Measurements from ENCODE around the gene KCNQ1. TPM values are rescaled to one million over a fixed set of nuclear protein-coding genes. Genes with fewer than 3 reads are reported as not detected.

Gene KCNQ1
- total RNA-seq, 1 experiment from 2014 or later: 9.2 TPM

DNA sequence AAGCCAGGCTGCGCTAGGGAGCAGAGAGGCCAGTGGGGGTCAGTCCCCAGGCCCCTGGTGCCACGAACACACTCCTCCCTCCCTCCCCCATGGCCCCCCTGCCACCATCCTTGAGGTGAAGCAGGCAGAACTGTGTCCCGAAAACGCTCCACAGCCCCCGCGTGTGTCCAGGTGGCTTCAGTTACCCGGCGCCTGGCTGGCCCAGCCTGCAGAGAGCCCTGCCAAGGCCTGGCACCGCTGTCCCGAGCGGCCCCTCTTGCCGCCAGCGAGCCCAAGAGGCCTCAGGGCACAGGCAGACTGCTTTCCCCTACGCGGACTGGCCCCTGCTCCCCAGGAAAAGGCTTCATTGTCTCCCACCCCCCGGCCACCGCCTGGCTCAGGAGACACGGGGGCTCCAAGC lies 413.1 kb downstream of the KCNQ1 start:
- intact Hi-C loops (cut with micrococcal nuclease; ENCODE audit: unreplicated experiment): no loop called here

DNA sequence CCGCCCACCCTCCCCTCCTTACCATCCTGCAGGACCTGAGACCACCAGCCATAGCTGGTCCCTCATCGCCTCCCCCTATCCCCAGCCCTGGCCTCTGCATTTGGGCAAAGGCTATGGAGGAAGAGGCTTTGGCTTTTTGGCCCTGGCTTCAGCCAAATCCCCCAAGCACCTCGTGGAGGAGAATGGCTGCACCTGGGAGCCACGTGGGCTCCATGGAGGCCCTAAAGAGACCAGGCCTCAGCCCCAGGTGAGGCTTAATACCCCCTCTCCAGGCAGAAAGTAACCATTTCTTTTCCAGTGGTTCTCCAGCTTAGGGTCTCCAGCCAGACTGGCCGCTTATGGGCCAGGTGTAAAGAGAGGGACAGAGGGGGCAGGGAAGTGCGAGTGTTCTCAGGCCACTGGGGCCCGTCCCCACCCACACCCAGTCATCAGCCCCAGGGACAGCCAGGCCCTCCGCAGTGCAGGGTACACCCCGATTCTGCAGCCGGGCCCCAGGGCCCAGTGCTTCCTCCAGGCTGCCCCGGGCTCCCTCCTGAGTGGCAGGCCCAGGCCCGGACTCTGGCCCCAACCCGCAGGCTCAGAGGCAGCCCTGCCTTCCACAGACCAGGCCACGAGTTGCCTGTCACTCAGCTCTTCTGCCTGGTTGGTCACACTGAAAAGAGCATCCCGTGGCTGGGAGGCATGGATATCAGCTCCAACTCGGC lies 414.3 kb downstream of the KCNQ1 start:
- H3K27me3 Mint-ChIP-seq (ENCODE audit: unreplicated experiment): peaks cover 46% of the 10 kb centered on the region
- no peak overlapping the region for H3K27ac Mint-ChIP-seq (ENCODE audit: unreplicated experiment)
- DNase-seq: no peak
- CTCF ChIA-PET: interaction anchor here (0.5 kb wide), 1 partner anchor 86 kb away, joined by 7 read pairs; no protein-coding TSS in a partner anchor
- no peaks in the 10 kb centered on the region for H3K9me3 Mint-ChIP-seq (ENCODE audit: low read depth, unreplicated experiment)
- TF ChIP-seq, protein P1, sequence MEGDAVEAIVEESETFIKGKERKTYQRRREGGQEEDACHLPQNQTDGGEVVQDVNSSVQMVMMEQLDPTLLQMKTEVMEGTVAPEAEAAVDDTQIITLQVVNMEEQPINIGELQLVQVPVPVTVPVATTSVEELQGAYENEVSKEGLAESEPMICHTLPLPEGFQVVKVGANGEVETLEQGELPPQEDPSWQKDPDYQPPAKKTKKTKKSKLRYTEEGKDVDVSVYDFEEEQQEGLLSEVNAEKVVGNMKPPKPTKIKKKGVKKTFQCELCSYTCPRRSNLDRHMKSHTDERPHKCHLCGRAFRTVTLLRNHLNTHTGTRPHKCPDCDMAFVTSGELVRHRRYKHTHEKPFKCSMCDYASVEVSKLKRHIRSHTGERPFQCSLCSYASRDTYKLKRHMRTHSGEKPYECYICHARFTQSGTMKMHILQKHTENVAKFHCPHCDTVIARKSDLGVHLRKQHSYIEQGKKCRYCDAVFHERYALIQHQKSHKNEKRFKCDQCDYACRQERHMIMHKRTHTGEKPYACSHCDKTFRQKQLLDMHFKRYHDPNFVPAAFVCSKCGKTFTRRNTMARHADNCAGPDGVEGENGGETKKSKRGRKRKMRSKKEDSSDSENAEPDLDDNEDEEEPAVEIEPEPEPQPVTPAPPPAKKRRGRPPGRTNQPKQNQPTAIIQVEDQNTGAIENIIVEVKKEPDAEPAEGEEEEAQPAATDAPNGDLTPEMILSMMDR (IDR thresholded peaks at IDR 0.05; ENCODE audit: unreplicated experiment): no peak
- peaks cover 19% of the 10 kb centered on the region for H3K36me3 Mint-ChIP-seq (ENCODE audit: insufficient read depth, unreplicated experiment)
- intact Hi-C loops (cut with micrococcal nuclease; ENCODE audit: unreplicated experiment): no loop called here
- no TSS peak for BruUV-seq (replicated peaks)
- H3K4me3 Mint-ChIP-seq (ENCODE audit: low read depth, unreplicated experiment): no peak overlapping the region
- peaks cover 15% of the 10 kb centered on the region for H3K4me1 Mint-ChIP-seq (ENCODE audit: low read depth, unreplicated experiment)

More for the DNA sequence above, 413.1 kb downstream of the KCNQ1 start:
- no peak for DNase-seq
- H3K36me3 Mint-ChIP-seq (ENCODE audit: insufficient read depth, unreplicated experiment): peaks cover 10% of the 10 kb centered on the region
- CTCF ChIA-PET: interaction anchor here (0.6 to 0.7 kb wide), 3 partner anchors 26 to 413 kb away, joined by 3 to 4 read pairs (median 4); partner anchors contain the start of gene KCNQ1
- no peak overlapping the region for H3K4me3 Mint-ChIP-seq (ENCODE audit: low read depth, unreplicated experiment)
- peaks cover 34% of the 10 kb centered on the region for H3K27me3 Mint-ChIP-seq (ENCODE audit: unreplicated experiment)
- H3K4me1 Mint-ChIP-seq (ENCODE audit: low read depth, unreplicated experiment): peaks cover 15% of the 10 kb centered on the region
- H3K9me3 Mint-ChIP-seq (ENCODE audit: low read depth, unreplicated experiment): no peaks in the 10 kb centered on the region
- TF ChIP-seq, protein P1 (IDR thresholded peaks at IDR 0.05; ENCODE audit: unreplicated experiment): no peak
- BruUV-seq (replicated peaks): no TSS peak
- H3K27ac Mint-ChIP-seq (ENCODE audit: unreplicated experiment): no peak overlapping the region

DNA sequence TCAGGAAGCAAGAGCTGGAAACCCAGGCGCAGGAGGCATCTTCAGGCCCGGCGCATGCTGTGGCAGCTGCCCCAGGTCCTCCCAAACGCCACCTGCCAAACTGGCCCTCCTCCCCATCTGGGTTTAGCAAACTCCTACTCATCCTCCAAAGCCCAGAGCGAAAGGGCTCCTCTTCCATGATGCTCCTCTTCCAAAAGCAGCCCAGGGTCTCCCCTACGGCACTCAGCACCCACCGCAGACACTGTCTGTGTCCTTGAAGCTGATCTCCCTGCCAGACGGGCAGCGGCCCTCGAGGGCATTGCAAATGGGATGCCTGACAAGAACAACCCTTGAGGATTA lies 414.9 kb downstream of the KCNQ1 start:
- no TSS peak for BruUV-seq (replicated peaks)
- intact Hi-C loops (cut with micrococcal nuclease; ENCODE audit: unreplicated experiment): no loop called here
- H3K4me3 Mint-ChIP-seq (ENCODE audit: low read depth, unreplicated experiment): no peak overlapping the region
- H3K27me3 Mint-ChIP-seq (ENCODE audit: unreplicated experiment): peaks cover 51% of the 10 kb centered on the region
- H3K27ac Mint-ChIP-seq (ENCODE audit: unreplicated experiment): no peak overlapping the region
- H3K36me3 Mint-ChIP-seq (ENCODE audit: insufficient read depth, unreplicated experiment): peaks cover 19% of the 10 kb centered on the region
- no peaks in the 10 kb centered on the region for H3K9me3 Mint-ChIP-seq (ENCODE audit: low read depth, unreplicated experiment)
- peaks cover 15% of the 10 kb centered on the region for H3K4me1 Mint-ChIP-seq (ENCODE audit: low read depth, unreplicated experiment)
- no peak for DNase-seq
- CTCF ChIA-PET: no interaction called here
- TF ChIP-seq, protein P1 (IDR thresholded peaks at IDR 0.05; ENCODE audit: unreplicated experiment): no peak

GRCh38 chr11:2860636-2861035 lies 415.8 kb downstream of the KCNQ1 start:
- intact Hi-C loops (cut with micrococcal nuclease; ENCODE audit: unreplicated experiment): no loop called here
- peaks cover 19% of the 10 kb centered on the region for H3K36me3 Mint-ChIP-seq (ENCODE audit: insufficient read depth, unreplicated experiment)
- peaks cover 15% of the 10 kb centered on the region for H3K4me1 Mint-ChIP-seq (ENCODE audit: low read depth, unreplicated experiment)
- TF ChIP-seq, protein P1 (IDR thresholded peaks at IDR 0.05; ENCODE audit: unreplicated experiment): no peak
- peaks cover 60% of the 10 kb centered on the region for H3K27me3 Mint-ChIP-seq (ENCODE audit: unreplicated experiment)
- CTCF ChIA-PET: interaction anchor here (0.9 to 1.2 kb wide), 2 partner anchors 82 to 326 kb away, joined by 3 read pairs; no protein-coding TSS in a partner anchor
- BruUV-seq (replicated peaks): no TSS peak
- H3K9me3 Mint-ChIP-seq (ENCODE audit: low read depth, unreplicated experiment): no peaks in the 10 kb centered on the region
- H3K27ac Mint-ChIP-seq (ENCODE audit: unreplicated experiment): no peak overlapping the region
- no peak overlapping the region for H3K4me3 Mint-ChIP-seq (ENCODE audit: low read depth, unreplicated experiment)
- DNase-seq: peak; percentile 63

All from Calu3 (cell line).